Immature natural killer cell (primary cell): Measurements from ENCODE around the gene PGBD1. TPM values are rescaled to one million over a fixed set of nuclear protein-coding genes. Genes with fewer than 3 reads are reported as not detected.

Experiments
- DNase-seq, 3 donors: peaks; one replicate each; pipeline ENCODE4 v3.0.0; 2022; ENCODE audit warnings: mixed read lengths in 1 of 3
- H3K27ac Mint-ChIP-seq, 6 donors: one replicate each; pipeline ENCODE4 v1.8.0; 2020; ENCODE audit warnings: mixed read lengths in 6 of 6, mild to moderate bottlenecking in 5 of 6, inconsistent platforms in 4 of 6, moderate library complexity in 3 of 6
- H3K27me3 Mint-ChIP-seq, 3 donors: one replicate each; pipeline ENCODE4 v1.8.0; 2020 to 2021; ENCODE audit warnings: low read depth in 3 of 3, mild to moderate bottlenecking in 3 of 3, mixed read lengths in 3 of 3, moderate library complexity in 3 of 3, inconsistent platforms in 1 of 3
- H3K36me3 Mint-ChIP-seq, 3 donors: one replicate each; pipeline ENCODE4 v1.8.0; 2020; ENCODE audit warnings: mixed read lengths in 3 of 3, inconsistent platforms in 2 of 3, mild to moderate bottlenecking in 2 of 3
- H3K4me1 Mint-ChIP-seq, 2 donors: one replicate each; pipeline ENCODE4 v1.8.0; 2020; ENCODE audit warnings: inconsistent platforms in 2 of 2, mild to moderate bottlenecking in 2 of 2, mixed read lengths in 2 of 2, moderate library complexity in 1 of 2
- H3K4me3 Mint-ChIP-seq, 5 donors: one replicate each; pipeline ENCODE4 v1.8.0; 2020; ENCODE audit warnings: mild to moderate bottlenecking in 5 of 5, mixed read lengths in 5 of 5, inconsistent platforms in 3 of 5, moderate library complexity in 3 of 5
- H3K9me3 Mint-ChIP-seq, 6 donors: one replicate each; pipeline ENCODE4 v1.8.0; 2020; ENCODE audit warnings: mild to moderate bottlenecking in 6 of 6, mixed read lengths in 6 of 6, inconsistent platforms in 4 of 6, moderate library complexity in 3 of 6
- polyA plus RNA-seq, 3 donors: library from polyadenylated mRNA; unstranded; fragments of 300-500 nt; fragmentation: Illumina TruSeq; gene quantifications; one replicate each; pipeline ENCODE4 v1.2.3, GENCODE V29; 2021

The PGBD1 gene
- polyA plus RNA-seq, 3 donors from 2014 or later, result 0.46 to 1.7 (median 0.60) TPM

GRCh38 chr6:28349892-28350737, 68.7 kb downstream of the PGBD1 start, which contains the start of gene ZKSCAN3:
ZKSCAN3 (plus strand) TSS chr6:28349947; CDS start chr6:28359587, 9,640 bp downstream.
- Mint-ChIP-seq H3K4me1 (peaks cover 31 to 41% of the 10 kb centered on the region in 2 donors), H3K27ac (peak within 1 kb of the TSS; percentile 91 to 99 (median 96)), H3K27me3 (peaks cover 3 to 7% (median 5%) of the 10 kb centered on the region in 3 donors), H3K36me3 (peaks cover 0 to 3% (median 0%) of the 10 kb centered on the region in 3 donors), H3K4me3 (peak within 1 kb of the TSS; percentile 98 to 100 (median 100)), H3K9me3 (no peaks in the 10 kb centered on the region)
- peak; percentile 78 to 81 (median 78) for DNase-seq

GRCh38 chr6:28351087-28351486, 69.7 kb downstream of the PGBD1 start:
- Mint-ChIP-seq H3K9me3 (no peaks in the 10 kb centered on the region), H3K36me3 (peaks cover 0 to 3% (median 0%) of the 10 kb centered on the region in 3 donors), H3K4me3 (peak overlapping the region; percentile 98 to 100 (median 100)), H3K4me1 (peaks cover 40 to 51% of the 10 kb centered on the region in 2 donors), H3K27me3 (peaks cover 3 to 7% (median 5%) of the 10 kb centered on the region in 3 donors), H3K27ac (peak overlapping the region in 4 of 6 donors; percentile 54 to 99 (median 94))
- DNase-seq, result no peak

GRCh38 chr6:28351493-28351925, 70.1 kb downstream of the PGBD1 start:
- Mint-ChIP-seq H3K36me3 (peaks cover 0 to 3% (median 0%) of the 10 kb centered on the region in 3 donors), H3K4me3 (peak overlapping the region; percentile 61 to 100 (median 98)), H3K27ac (peak overlapping the region in 3 of 6 donors; percentile 9 to 54 (median 49)), H3K9me3 (no peaks in the 10 kb centered on the region), H3K27me3 (peaks cover 2 to 7% (median 3%) of the 10 kb centered on the region in 3 donors), H3K4me1 (peaks cover 44 to 54% of the 10 kb centered on the region in 2 donors)
- no peak for DNase-seq

Other genes starting within 250 kb of the PGBD1 start
- gene ZNF165, start 201.0 kb upstream of the PGBD1 start, polyA plus RNA-seq, result under 1 TPM in 2 of 3 donors, not detected in 1; 0.35 to 0.39 TPM
- 10 to 100 TPM in 1 of 3 donors, 1 to 10 TPM in 2; 5.8 to 15.6 (median 9.3) TPM for gene ZSCAN16, start 157.0 kb upstream of the PGBD1 start, polyA plus RNA-seq
- 1 to 10 TPM in 1 of 3 donors, under 1 TPM in 2; 0.22 to 1.8 (median 0.44) TPM for gene ZKSCAN8, start 139.7 kb upstream of the PGBD1 start, polyA plus RNA-seq
- 10 to 100 TPM in 1 of 3 donors, 1 to 10 TPM in 2; 5.3 to 18.4 (median 8.1) TPM for gene ZSCAN9, start 56.3 kb upstream of the PGBD1 start, polyA plus RNA-seq
- gene ZKSCAN4, start 29.3 kb upstream of the PGBD1 start, polyA plus RNA-seq, result 1 to 10 TPM; 1.7 to 5.0 (median 3.4) TPM
- gene NKAPL, start 22.3 kb upstream of the PGBD1 start, polyA plus RNA-seq, result under 1 TPM in 2 of 3 donors, not detected in 1; 0.28 to 0.37 TPM
- gene ZSCAN26, start 14.4 kb upstream of the PGBD1 start, polyA plus RNA-seq, result 10 to 100 TPM in 2 of 3 donors, 1 to 10 TPM in 1; 9.7 to 17.5 (median 13.5) TPM
- gene ZSCAN31, start 54.6 kb downstream of the PGBD1 start, polyA plus RNA-seq, result 1 to 10 TPM in 2 of 3 donors, not detected in 1; 1.5 to 2.3 TPM
- gene ZKSCAN3, start 68.4 kb downstream of the PGBD1 start, polyA plus RNA-seq, result 1 to 10 TPM; 1.0 to 4.7 (median 2.0) TPM
- gene ZSCAN12, start 118.2 kb downstream of the PGBD1 start, polyA plus RNA-seq, result 1 to 10 TPM; 1.6 to 3.4 (median 1.9) TPM
- gene ZSCAN23, start 161.9 kb downstream of the PGBD1 start, polyA plus RNA-seq, result under 1 TPM in 1 of 3 donors, not detected in 2; 0.16 TPM
- gene GPX6, start 234.2 kb downstream of the PGBD1 start, polyA plus RNA-seq, result not detected
- not detected for gene GPX5, start 244.3 kb downstream of the PGBD1 start, polyA plus RNA-seq